ENCODE data around the gene ZFC3H1.
"Not testable (repeated sequence)": the region's sequence is repeated elsewhere in the genome, so short reads cannot be mapped to it uniquely, and the experiment has no call there.

The ZFC3H1 gene

DNA sequence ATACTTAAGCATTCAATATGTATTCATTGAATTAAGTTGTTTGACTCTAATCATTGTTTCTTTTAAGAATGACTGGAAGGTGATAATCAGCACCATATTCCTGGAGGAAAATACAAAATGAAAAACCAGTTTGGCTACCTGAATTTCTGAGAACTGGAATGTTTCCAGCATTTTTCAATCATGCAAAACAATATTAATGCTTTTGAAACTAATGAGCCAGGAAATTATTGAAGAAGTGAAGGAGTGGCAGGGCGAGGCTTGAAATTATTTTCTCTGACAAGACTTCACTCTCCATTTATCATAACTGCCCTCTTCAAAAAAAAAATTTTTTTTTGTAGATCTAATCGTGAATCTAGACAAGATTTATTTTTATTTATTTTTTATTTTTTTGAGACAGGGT, 41.3 kb upstream of the ZFC3H1 start:
- H2AFZ ChIP-seq (ENCODE audit: low read depth): no peak overlapping the region
- H3K36me3 ChIP-seq (ENCODE audit: insufficient read depth): no peaks in the 10 kb centered on the region
- H3K27ac ChIP-seq: no peak overlapping the region
- no peak overlapping the region for H3K9ac ChIP-seq
- H3K4me1 ChIP-seq (ENCODE audit: low read depth, poor library complexity, severe bottlenecking): no peaks in the 10 kb centered on the region
- no peak overlapping the region for H3K4me2 ChIP-seq
- no peaks in the 10 kb centered on the region for H3K79me2 ChIP-seq (ENCODE audit: insufficient read depth, low read depth)
- no peaks in the 10 kb centered on the region for H4K20me1 ChIP-seq (ENCODE audit: insufficient read depth)
- no peaks in the 10 kb centered on the region for H3K27me3 ChIP-seq (ENCODE audit: insufficient read depth, low read depth)
- no peak overlapping the region for H3K4me3 ChIP-seq (IDR thresholded peaks at IDR 0.05; ENCODE audit: insufficient read depth, low read depth, low read length)
- TF ChIP-seq, protein P1, sequence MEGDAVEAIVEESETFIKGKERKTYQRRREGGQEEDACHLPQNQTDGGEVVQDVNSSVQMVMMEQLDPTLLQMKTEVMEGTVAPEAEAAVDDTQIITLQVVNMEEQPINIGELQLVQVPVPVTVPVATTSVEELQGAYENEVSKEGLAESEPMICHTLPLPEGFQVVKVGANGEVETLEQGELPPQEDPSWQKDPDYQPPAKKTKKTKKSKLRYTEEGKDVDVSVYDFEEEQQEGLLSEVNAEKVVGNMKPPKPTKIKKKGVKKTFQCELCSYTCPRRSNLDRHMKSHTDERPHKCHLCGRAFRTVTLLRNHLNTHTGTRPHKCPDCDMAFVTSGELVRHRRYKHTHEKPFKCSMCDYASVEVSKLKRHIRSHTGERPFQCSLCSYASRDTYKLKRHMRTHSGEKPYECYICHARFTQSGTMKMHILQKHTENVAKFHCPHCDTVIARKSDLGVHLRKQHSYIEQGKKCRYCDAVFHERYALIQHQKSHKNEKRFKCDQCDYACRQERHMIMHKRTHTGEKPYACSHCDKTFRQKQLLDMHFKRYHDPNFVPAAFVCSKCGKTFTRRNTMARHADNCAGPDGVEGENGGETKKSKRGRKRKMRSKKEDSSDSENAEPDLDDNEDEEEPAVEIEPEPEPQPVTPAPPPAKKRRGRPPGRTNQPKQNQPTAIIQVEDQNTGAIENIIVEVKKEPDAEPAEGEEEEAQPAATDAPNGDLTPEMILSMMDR (conservative IDR thresholded peaks at IDR 0.05; ENCODE audit: low read depth, low read length): no peak

DNA sequence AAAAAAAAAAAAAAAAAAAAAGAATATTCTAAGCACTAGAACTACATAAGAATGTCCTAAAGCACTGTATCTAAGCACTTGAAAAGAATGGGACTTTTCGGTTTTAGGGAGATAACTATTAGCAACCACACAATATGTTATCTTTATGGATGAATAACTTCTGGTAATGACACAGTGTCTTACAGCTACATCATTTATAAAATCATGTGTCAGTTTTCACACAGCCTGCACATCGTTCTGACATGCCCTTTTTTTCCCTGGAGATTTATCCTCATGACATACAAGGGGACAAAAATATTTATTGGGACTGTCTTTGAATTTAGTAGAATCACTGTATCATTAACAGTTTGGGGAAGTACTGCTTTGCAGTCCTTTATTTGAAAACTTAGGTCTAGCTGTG, 39.6 kb upstream of the ZFC3H1 start:
- Histone ChIP-seq H3K79me2 (ENCODE audit: insufficient read depth, low read depth) (no peaks in the 10 kb centered on the region), H3K4me3 (IDR thresholded peaks at IDR 0.05; ENCODE audit: insufficient read depth, low read depth, low read length) (no peak overlapping the region), H3K9ac (no peak overlapping the region), H2AFZ (ENCODE audit: low read depth) (no peak overlapping the region), H3K27me3 (ENCODE audit: insufficient read depth, low read depth) (no peaks in the 10 kb centered on the region), H4K20me1 (ENCODE audit: insufficient read depth) (no peaks in the 10 kb centered on the region), H3K36me3 (ENCODE audit: insufficient read depth) (no peaks in the 10 kb centered on the region), H3K4me1 (ENCODE audit: low read depth, poor library complexity, severe bottlenecking) (no peaks in the 10 kb centered on the region), H3K4me2 (no peak overlapping the region), H3K27ac (no peak overlapping the region)
- TF ChIP-seq, protein P1 (conservative IDR thresholded peaks at IDR 0.05; ENCODE audit: low read depth, low read length): no peak

DNA sequence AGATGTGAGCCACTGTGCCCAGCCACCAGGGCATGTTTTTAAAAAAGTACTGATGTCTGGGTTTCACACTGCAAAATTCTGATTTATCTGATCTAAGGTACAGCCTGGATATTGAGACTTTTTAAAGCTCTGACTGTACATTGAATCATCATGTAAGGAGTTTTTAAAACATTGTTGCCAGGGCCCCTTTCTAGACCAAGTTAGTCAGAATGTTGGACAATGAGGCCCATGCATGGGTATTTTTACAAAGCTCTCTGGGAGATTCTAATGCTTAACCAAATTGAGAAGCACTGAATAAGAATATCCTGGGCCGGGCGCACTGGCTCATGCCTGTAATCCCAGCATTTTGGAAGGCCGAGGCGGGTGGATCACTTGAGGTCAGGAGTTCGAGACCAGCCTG, 38.9 kb upstream of the ZFC3H1 start:
- no peaks in the 10 kb centered on the region for H4K20me1 ChIP-seq (ENCODE audit: insufficient read depth)
- TF ChIP-seq, protein P1 (conservative IDR thresholded peaks at IDR 0.05; ENCODE audit: low read depth, low read length): no peak
- no peak overlapping the region for H3K9ac ChIP-seq
- no peak overlapping the region for H2AFZ ChIP-seq (ENCODE audit: low read depth)
- H3K79me2 ChIP-seq (ENCODE audit: insufficient read depth, low read depth): no peaks in the 10 kb centered on the region
- H3K4me1 ChIP-seq (ENCODE audit: low read depth, poor library complexity, severe bottlenecking): no peaks in the 10 kb centered on the region
- H3K4me3 ChIP-seq (IDR thresholded peaks at IDR 0.05; ENCODE audit: insufficient read depth, low read depth, low read length): no peak overlapping the region
- no peak overlapping the region for H3K27ac ChIP-seq
- H3K4me2 ChIP-seq: no peak overlapping the region
- H3K27me3 ChIP-seq (ENCODE audit: insufficient read depth, low read depth): no peaks in the 10 kb centered on the region
- H3K36me3 ChIP-seq (ENCODE audit: insufficient read depth): no peaks in the 10 kb centered on the region

DNA sequence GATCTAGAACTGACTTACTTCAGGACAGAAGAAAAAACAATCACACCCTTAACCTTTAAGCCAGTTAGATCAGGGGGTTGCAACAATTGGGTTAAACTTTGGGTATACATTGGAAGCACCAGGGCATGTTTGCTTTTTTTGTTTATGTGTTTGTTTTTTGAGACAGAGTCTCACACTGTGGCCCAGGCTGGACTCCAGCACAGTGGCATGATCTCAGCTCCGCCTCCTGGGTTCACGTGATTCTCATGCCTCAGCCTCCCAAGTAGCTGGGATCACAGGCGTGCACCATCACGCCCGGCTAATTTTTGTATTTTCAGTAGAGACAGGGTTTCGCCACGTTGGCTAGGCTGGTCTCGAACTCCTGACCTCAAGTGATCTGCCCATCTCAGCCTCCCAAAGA, 38.5 kb upstream of the ZFC3H1 start:
- not testable (repeated sequence) for H3K36me3 ChIP-seq (ENCODE audit: insufficient read depth); H3K27ac ChIP-seq; H4K20me1 ChIP-seq (ENCODE audit: insufficient read depth); H2AFZ ChIP-seq (ENCODE audit: low read depth); H3K4me3 ChIP-seq (IDR thresholded peaks at IDR 0.05; ENCODE audit: insufficient read depth, low read depth, low read length); H3K27me3 ChIP-seq (ENCODE audit: insufficient read depth, low read depth); H3K9ac ChIP-seq; H3K79me2 ChIP-seq (ENCODE audit: insufficient read depth, low read depth); H3K4me2 ChIP-seq; H3K4me1 ChIP-seq (ENCODE audit: low read depth, poor library complexity, severe bottlenecking)

DNA sequence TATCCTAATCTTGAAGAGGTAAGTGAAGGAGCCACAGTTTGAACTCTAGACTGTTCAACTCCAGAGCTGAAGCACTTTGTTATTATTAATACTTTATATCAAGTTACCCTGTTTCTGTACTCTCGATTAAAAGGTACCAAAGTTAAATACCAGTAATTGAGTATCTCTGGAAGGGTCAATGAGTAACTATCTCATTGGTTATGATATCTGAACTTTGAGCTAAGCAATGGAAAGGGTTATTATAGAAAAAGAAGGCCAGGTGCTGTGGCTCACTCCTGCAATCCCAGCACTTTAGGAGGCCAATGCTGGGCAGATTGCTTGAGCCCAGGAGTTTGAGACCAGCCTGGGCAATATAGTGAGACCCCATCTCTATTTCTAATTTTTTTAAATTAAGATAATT, 32.1 kb upstream of the ZFC3H1 start:
- TF ChIP-seq, protein P1 (conservative IDR thresholded peaks at IDR 0.05; ENCODE audit: low read depth, low read length): no peak
- peaks cover 41% of the 10 kb centered on the region for H3K4me1 ChIP-seq (ENCODE audit: low read depth, poor library complexity, severe bottlenecking)
- no peaks in the 10 kb centered on the region for H3K79me2 ChIP-seq (ENCODE audit: insufficient read depth, low read depth)
- H3K4me3 ChIP-seq (IDR thresholded peaks at IDR 0.05; ENCODE audit: insufficient read depth, low read depth, low read length): no peak overlapping the region
- no peaks in the 10 kb centered on the region for H3K27me3 ChIP-seq (ENCODE audit: insufficient read depth, low read depth)
- H2AFZ ChIP-seq (ENCODE audit: low read depth): no peak overlapping the region
- no peaks in the 10 kb centered on the region for H4K20me1 ChIP-seq (ENCODE audit: insufficient read depth)
- no peak overlapping the region for H3K27ac ChIP-seq
- no peaks in the 10 kb centered on the region for H3K36me3 ChIP-seq (ENCODE audit: insufficient read depth)
- H3K9ac ChIP-seq: no peak overlapping the region
- H3K4me2 ChIP-seq: no peak overlapping the region

All from KMS-11 (cell line).